Fibroblast of the aortic adventitia (primary cell): ENCODE data around the gene ARHGEF7. TPM values are rescaled to one million over a fixed set of nuclear protein-coding genes. Genes with fewer than 3 reads are reported as not detected.

Source experiments
- DNase-seq: peaks from one replicate; pipeline ENCODE4 v3.0.0-alpha.2; 2010; ENCODE audit warnings: low read depth
- H3K4me3 ChIP-seq: 2 replicates; pipeline ENCODE4 v1.5.1; 2011; ENCODE audit warnings: low read depth, mild to moderate bottlenecking, control low read depth, low read length, moderate library complexity
- total RNA-seq: library from RNA; depleted of rRNA; stranded (reverse); fragments of >200 nt; gene quantifications from 2 replicates; pipeline ENCODE4 v1.2.3, GENCODE V29; 2012; ENCODE audit warnings: low replicate concordance
- TF ChIP-seq, protein P1 (sequence below): IDR thresholded peaks from 2 replicates; pipeline ENCODE4 v1.5.1; 2011; ENCODE audit warnings: mild to moderate bottlenecking, low read length, control low read depth, inconsistent platforms; ENCODE audit not compliant: insufficient read depth

Gene ARHGEF7
- total RNA-seq, 1 donor = 35.9 TPM

- TF ChIP-seq, protein P1, sequence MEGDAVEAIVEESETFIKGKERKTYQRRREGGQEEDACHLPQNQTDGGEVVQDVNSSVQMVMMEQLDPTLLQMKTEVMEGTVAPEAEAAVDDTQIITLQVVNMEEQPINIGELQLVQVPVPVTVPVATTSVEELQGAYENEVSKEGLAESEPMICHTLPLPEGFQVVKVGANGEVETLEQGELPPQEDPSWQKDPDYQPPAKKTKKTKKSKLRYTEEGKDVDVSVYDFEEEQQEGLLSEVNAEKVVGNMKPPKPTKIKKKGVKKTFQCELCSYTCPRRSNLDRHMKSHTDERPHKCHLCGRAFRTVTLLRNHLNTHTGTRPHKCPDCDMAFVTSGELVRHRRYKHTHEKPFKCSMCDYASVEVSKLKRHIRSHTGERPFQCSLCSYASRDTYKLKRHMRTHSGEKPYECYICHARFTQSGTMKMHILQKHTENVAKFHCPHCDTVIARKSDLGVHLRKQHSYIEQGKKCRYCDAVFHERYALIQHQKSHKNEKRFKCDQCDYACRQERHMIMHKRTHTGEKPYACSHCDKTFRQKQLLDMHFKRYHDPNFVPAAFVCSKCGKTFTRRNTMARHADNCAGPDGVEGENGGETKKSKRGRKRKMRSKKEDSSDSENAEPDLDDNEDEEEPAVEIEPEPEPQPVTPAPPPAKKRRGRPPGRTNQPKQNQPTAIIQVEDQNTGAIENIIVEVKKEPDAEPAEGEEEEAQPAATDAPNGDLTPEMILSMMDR = no peak
- DNase-seq = no peak
- no peak overlapping the region for H3K4me3 ChIP-seq
Observed at GRCh38 chr13:111322001-111322915, 207.1 kb downstream of the ARHGEF7 start.

DNA sequence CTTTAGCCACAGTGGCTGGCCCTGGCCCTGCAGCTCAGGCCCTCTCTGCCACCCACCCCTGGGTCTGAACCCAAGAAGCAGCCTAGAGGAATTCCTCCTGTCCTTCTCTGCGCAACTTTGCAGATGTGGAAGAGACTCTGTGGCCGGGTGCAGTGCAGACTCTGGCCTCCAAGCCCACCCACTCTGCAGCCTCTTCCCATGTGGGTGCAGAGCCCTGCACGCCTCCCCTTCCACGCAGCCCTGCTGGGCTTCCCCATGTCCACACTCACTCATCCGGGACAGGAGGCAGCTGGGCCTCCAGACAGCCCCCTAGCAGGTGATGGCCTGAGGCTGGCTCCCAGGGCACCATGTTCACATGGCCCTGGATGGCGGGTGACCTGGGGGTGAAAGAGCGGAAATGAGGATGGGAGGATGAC is 207.8 kb downstream of the ARHGEF7 start:
- DNase-seq = no peak
- no peak overlapping the region for H3K4me3 ChIP-seq
- TF ChIP-seq, protein P1 = no peak

GRCh38 chr13:111323549-111323948 is 208.4 kb downstream of the ARHGEF7 start:
- TF ChIP-seq, protein P1 = no peak
- no peak overlapping the region for H3K4me3 ChIP-seq
- DNase-seq = no peak

GRCh38 chr13:111323950-111324651 is 209.0 kb downstream of the ARHGEF7 start:
- no peak overlapping the region for H3K4me3 ChIP-seq
- DNase-seq = no peak
- TF ChIP-seq, protein P1 = no peak

- no peak overlapping the region for H3K4me3 ChIP-seq
- DNase-seq = no peak
- TF ChIP-seq, protein P1 = no peak
Observed at GRCh38 chr13:111324736-111325135, 209.6 kb downstream of the ARHGEF7 start.

- no peak for DNase-seq
- TF ChIP-seq, protein P1 = no peak
- H3K4me3 ChIP-seq = no peak overlapping the region
Observed at GRCh38 chr13:111325146-111325890, 210.2 kb downstream of the ARHGEF7 start.
